Renal cortex interstitium (tissue), 11 donors: Measurements from ENCODE around the gene TMEM114. TPM values are rescaled to one million over a fixed set of nuclear protein-coding genes. Genes with fewer than 3 reads are reported as not detected.
"Not testable (repeated sequence)": the region's sequence is repeated elsewhere in the genome, so short reads cannot be mapped to it uniquely, and the experiment has no call there.

Source experiments
- DNase-seq, 11 donors: peaks; one replicate each; pipeline ENCODE4 v3.0.0-alpha.2; 2013; ENCODE audit warnings: low read depth in 9 of 11, low spot score in 4 of 11; ENCODE audit errors: extremely low read depth in 1 of 11
- polyA plus RNA-seq, 3 donors: library from polyadenylated mRNA; unstranded; fragments of 120-200 nt; gene quantifications; one replicate each; pipeline ENCODE4 v1.2.1, GENCODE V29; 2013; ENCODE audit not compliant: insufficient read length in 3 of 3

Gene TMEM114
- polyA plus RNA-seq, 3 donors = 0.11 to 0.18 TPM; not detected in 1

DNA sequence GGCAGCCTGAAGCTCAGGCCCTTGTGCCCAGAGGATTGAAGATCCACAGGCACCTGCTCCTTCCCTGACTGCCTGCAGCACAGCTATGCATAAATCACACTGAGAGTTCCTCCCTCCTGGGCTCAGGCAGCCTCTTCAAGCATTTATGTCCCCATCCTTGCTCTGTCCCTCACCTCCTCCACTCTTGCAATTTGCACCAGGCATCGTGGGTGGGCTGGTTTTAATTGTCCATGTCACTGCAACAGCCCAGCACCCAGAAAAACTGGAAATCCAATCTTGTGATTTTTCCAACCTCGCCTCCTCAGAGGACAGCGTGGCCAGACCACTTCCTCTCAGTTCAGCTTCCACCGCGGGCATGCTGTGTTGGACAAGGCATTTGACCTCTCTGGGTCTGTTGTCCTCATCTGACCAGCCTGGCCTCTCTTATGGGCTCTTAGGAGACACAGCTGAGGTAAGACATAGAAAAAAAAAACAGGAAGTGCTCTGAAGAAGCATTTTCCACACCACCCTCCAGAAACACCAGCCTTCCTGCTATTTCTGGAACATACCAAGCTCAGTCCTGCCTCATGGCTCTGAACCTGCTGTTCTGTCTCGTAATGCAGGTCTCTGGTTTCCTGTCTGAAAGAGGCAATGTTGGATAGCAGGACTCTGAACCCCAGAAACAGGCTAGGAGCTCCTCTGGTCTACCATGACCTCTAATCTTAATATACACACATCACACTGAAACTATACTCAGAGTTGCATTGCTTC lies 8.3 kb downstream of the TMEM114 start:
- DNase-seq = peak in 9 of 11 donors; percentile 26 to 70 (median 44)

DNA sequence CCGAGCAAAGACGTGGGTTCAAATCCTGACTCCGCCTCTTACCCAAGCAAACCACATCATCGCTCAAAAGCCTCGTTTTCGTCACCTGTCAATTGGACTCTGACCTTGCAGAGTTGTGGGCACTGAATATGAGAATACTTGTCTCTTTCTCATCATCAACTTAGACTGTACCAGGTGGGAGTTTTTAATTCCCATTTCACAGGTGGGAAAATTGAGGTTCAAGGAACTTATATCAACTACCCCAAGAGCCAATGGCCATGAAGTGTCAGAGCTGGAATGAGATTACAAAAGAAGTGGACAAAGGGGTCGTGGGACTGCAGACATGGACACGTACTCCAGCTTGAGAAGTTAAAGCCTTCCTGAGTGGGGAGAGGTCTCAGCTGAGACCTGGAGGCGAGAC lies 10.8 kb downstream of the TMEM114 start:
- DNase-seq = no peak

DNA sequence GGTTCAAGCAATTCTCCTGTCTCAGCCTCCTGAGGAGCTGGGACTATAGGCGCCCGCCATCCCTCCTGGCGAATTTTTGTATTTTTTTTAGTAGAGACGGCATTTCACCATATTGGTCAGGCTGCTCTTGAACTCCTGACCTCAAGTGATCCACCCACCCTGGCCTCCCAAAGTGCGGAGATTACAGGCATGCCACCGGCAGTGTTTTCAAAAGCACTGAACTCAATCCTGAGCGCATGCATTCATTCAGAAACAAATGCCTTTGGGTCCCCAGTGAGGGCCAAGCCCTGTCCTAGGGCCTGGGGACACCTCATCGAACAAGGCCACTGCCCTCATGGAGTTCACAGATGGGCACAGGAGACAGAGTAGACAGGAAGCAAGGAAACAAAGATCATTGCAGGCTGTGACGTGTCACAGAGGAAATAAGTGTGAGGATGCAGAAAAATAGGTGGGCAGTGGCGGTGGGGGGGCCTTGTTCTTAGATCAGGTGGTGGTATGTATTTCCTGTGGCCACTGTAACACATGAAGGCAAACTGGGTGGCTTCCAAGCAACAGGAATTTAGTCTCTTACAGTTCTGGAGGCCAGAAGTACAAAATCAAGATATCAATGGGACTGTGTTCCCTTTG lies 12.5 kb downstream of the TMEM114 start:
- no peak for DNase-seq

DNA sequence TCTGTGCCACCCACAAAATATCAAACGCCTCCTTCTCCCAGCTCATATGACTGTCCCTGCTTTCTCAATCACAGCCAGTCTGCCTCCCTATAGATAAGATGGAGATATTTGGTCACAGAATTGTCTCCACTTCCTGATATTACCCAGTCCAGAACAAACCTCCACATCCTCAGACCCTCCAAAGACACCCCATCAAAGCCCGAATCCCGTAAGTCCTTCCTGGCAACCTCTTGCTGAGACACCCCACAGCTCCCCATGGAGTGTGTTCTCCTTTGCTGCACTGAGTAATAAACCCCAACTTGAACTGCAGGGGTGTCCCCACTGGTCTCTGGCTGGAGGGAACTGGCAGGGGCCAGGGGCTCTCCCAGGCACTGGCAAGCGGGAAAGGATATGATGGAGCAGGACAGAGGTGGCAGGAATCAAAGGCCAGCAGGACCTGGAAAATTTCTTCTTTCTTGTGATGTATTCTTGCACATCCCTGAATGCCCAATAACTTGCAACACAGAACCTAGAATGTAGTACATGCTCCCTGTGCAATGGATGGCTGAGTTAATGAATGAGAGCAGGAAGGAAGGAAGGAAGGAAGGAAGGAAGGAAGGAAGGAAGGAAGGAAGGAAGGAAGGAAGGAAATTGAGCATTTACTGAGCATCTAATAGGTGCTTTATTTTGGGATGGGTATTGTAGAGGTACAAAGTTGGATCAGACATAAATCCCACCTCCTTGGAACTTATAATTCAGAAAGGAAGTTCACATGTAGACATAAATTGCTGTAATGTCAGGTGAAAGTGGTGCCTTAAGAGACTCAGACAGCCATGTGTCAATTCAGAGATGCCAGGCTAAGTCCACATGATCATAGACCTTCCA lies 13.9 kb downstream of the TMEM114 start:
- no peak for DNase-seq

DNA sequence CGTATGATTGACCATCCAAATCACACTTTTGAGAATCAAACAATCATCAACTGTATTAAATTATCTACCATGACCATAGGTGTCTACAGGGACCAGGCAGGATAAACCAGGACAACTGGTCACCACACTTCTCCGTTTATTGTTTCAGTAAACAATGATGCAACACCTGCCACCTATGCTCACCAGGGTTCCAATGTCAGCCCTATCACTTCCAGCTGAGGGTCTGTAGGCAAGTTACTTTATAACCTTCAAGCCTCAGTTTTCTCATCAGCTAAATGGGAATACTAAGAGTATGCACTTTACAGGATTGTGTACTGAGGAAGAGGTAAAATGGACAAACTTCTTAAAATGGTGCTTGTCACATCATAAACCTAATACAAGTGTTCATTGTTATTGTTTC lies 14.9 kb downstream of the TMEM114 start:
- no peak for DNase-seq

DNA sequence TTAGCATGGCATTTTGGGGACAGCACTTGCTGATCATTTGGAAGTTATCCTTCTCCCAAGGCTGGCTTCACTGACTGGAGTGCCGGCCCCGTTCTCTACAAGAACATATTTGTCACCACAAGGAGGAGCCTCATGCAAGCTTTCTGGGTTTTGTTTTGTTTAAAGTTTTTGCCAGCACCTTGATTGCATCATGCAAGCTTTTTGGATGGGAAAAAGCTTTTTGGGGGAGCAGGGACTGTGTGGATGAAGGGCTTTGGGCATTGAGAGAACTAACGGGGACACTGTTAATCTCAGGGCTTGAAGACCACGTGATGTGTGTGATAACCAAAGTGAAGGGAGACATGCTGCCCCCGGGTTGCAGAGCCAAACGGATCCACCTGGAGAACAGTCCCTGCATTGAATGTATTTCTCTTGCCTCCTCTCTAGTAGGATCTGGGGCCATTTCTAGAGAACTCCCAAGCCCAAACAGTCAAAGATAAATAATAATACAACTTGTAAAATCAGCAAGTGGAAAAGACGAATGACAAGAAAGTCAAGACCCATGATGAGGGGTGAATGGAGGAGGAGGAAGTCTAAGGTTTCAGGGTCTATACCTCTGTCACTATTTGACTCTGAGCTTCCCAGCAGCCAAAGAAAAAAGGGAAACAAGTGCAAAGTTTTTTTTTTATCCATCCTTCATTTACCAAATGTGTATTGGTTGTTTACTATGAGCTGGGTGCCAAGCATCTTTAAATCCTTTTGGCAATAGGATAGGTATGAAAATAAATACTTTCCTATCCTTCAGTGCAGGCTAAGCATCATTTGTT lies 17.2 kb downstream of the TMEM114 start:
- DNase-seq = no peak

DNA sequence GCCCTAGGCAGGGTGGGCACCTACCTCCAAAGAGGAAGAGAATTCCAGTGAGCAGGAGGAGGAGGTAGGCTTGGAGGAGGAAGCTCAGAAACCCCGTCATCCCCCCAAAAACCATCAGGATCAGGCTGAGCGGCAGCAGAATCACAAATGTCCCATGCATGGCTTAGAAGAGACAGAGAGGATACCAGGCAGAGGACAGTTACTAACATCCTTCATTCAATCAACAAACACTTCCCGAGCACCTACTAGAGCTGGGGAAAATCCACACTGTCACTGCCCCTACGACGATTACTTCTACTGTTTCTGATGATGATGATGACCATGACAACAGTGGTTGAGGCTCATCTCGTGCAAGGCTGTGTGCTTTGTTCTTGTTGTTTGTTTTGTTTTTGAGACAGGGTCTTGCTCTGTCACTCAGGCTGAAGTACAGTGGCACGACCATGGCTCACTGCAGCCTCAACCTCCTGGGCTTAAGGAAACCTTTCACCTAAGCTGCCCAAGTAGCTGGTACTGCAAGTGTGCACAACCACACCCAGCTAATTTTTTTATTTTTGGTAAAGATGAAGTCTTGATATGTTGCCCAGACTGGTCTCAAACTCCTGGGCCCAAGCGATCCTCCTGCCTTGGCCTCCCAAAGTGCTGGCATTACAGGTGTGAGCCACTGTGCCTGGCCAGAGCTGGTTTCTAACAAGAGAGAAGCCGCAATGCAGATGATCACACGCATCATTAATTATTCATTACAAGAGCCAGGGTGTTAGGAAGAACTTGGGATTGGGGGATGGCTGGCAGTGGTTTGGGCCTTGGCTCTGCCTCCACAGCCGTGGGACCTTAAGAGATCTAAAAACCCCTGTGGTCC lies 18.0 kb downstream of the TMEM114 start:
- no peak for DNase-seq

DNA sequence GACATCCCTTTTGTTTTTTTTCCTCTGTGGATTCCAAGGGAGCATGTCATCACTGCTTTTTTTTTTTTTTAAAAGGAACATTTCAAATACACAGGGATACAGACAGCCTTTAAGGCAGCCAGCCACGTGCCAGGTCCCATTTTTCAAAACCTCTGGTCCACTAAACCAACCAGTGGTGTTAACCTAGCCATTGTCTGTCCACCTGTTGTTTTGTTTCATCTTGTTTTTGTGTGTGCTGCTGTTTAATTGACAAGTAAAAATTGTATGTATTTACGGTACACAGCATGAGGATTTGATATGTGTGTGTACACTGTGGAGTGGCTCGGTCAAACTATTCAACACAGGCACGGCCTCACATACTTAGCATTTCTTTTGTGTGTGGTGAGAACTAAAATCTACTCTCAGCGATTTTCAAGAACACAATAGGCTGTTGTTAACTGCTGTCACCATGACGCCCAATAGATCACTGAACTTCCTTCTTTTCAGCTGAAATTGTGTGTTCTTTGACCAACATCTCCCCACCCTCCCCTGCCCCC lies 19.2 kb downstream of the TMEM114 start:
- no peak for DNase-seq

DNA sequence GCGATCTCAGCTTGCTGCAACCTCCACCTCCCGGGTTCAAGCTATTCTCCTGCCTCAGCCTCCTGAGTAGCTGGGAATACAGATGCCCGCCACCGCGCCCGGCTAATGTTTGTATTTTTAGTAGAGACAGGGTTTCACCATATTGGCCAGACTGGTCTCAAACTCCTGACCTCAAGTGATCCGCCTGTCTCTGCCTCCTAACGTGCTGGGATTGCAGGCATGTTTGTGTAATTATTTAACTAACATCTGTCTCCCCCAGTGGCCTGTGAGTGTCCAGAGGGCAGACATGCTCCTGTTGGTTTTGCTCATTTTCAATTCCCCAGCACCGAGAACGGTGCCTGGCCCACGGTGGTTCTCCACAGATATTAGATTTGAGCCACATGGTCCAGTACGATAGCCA lies 19.9 kb downstream of the TMEM114 start:
- not testable (repeated sequence) for DNase-seq

DNA sequence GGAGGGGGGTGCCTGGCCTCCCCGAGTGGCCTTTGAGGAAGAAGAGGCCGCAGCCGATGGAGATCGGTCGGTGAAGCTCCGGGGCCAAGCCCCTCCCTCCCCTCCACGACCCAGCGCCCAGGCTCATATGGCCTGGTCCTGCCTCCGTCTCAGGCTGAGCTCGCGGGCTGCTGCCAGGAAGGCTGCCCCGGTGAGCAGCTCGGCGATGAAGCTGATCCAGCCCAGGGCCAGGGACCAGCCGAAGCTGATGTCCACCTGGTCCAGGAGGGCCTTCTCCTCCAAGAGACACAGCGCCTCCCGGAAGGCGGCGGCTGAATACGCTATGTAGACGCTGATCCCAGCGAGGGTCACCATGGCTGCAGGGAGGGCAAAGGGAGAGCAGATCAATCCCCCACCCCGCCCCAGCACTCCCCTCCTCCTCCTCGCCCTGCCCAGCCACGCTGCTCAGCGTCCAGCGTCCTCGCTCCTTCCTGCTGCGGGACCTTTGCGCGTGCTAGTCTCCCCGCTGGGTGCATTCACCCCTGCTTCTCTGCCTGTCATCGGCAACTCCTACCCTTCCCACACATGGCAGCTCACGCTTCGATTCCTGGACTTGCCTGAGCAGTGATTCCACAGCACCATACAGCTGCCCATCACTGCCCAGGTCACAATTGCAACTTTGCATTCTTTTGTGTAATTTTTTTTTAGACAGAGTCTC lies 20.5 kb downstream of the TMEM114 start:
- no peak for DNase-seq

DNA sequence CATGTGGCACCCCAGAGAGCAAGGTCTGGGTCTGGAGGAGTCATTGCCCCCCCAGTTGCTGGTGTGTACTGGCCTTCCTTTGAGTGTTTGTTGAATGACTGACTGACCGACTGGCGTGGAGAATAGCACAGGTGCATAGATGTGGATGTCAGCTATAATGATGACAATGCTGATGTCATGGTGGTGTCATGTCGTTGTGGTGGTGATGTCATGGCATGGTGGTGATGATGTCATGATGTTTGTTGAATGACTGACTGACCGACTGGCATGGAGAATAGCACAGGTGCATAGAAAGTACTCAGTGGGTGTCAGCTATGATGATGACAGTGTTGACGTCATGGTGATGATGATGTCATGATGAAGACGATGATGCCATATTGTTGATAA lies 22.1 kb downstream of the TMEM114 start:
- DNase-seq = no peak

DNA sequence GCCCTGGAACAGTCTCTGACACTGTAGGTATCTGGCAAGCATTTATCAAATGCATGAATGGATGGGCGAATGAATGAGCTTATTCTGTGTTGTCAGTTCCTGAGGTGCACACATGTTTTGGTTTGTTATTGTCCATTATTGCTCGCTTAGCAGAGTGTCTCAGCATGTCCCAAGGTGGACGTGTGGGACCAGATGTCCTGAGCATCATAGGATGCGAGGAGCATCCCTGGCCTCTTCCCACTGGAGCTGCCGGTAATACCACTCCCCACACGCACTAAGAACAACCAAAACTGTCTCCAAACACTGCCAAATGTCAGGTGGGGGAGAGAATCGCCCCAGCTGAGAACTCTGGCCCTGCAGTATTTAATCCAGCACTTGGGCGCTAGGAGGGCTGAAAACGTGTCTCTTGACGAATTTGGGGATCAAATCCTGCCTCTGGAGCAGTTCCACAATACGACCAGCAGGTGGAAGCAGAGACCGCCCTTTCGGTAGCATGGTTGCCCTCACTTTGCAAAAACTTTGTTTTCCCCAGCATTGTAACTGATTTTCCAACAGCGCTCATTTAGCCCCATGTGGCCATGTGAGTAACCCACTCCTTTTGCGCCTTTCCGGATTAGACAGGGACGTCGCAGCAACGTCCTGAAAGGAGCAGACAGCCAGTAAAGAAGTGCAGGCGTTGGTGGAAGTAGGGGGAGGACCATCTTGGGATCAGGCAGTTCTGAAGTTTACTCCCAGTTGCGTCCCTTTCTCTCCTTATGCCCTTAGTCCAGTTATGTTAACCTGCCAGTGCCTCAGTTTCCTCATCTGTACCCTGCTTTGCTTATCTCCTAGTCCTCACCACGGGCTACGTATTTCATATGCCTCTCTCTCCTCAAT lies 22.7 kb downstream of the TMEM114 start:
- DNase-seq = peak; percentile 68 to 85 (median 79)

DNA sequence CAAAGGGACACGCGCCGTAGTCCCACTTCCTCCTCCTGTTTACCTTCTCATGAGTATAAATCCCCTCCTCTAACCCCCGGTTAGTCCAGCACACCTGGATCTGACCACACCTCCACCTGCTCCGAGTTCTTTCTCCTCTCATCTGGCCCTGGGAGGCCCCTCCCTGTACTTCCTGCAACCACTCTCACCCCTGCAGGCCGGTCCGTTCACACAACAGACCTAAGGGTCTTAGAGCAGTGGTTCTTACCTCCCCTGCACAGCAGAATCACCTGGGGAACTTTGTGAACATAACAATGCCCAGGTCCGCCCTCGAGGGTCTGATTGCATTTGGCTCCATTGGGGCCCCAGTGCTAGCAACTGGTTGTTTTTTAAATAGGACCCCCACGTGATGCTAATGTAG lies 24.8 kb downstream of the TMEM114 start:
- no peak for DNase-seq

DNA sequence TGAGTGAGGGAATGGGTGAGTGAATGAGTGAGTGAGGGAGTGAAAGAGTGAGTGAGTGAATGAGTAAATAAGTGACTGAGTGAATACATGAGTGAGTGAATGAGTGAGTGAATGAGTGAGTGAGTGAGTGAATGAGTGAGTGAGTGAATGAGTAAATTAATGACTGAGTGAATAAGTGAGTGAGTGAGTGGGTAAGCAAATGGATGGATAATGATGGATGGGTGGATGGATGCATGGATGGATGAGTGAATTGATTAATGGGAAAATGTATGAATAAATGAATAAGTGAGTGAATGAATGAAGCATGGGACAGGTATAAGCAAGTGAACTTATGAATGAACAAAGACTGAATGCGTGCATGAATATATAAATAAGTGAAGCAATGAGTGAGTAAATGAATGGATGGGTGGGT lies 25.4 kb downstream of the TMEM114 start:
- no peak for DNase-seq

DNA sequence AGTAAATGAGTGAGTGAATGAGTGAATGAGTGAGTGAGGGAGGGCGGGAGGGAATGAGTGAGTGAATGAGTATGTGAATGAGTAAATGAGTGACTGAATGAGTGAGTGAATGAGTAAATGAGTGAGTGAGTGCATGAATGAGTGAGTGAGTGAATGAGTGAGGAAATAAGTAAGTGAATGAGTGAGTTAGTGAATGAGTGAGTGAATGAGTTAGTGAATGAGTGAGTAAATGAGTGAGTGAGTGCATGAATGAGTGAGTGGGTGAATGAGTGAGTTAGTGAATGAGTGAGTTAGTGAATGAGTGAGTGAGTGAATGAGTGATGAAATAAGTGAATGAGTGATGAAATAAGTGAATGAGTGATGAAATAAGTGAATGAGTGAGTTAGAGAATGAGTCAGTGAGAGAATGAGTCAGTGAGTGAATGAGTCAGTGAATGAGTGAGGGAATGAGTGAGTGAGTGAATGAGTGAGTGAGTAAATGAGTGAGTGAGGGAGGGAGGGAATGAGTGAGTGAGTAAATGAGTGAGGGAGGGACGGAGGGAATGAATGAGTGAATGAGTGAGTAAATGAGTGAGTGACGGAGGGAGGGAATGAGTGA lies 26.3 kb downstream of the TMEM114 start:
- not testable (repeated sequence) for DNase-seq

DNA sequence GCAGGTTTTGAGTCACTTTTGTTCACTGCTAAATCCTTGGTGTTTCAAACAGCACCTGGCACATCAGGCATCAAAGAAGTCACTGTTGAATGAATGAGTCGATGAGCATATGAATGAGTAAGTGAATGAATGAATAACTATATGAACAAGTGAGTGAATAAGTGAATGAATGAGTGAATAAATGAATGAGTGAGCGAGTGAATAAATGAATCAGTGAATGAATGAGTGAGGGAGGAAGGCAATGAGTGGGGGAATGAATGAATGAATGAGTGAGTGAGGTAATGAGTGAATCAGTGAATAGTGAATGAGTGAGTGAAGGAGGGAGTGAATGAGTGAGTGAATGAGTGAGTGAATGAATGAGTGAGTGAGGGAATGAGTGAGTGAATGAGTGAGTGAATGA lies 28.8 kb downstream of the TMEM114 start:
- no peak for DNase-seq
